ENCODE results near the gene CDK17.

CDK17 gene

GRCh38 chr12:96263449-96263902, 136.8 kb downstream of the CDK17 start:
- no peak for DNase-seq (ENCODE audit: low read depth)

- no peak for DNase-seq (ENCODE audit: low read depth)
These were observed 138.7 kb downstream of the CDK17 start for GRCh38 chr12:96261557-96261956.

GRCh38 chr12:96260644-96261043, 139.6 kb downstream of the CDK17 start:
- DNase-seq (ENCODE audit: low read depth), result no peak

DNA sequence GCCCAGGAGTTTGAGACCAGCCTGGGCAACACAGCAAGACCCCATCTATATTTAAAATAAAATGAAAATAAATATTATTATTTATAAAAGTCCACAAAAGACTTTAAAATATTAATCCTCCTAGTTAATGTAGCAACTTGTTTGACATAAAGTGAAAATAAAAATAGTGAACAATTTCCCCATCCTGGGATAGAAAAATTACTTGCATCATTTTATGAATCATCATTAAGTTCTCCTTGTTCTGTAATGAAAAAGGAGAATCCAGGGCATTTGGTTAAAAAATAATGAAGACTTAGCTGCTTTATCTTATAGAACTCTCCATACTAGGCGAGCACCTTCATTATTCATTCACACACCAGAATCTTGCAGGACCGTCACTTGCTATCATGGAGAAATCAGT, 140.0 kb downstream of the CDK17 start:
- no peak for DNase-seq (ENCODE audit: low read depth)

- DNase-seq (ENCODE audit: low read depth), result peak; percentile 74
These were observed 141.9 kb downstream of the CDK17 start for GRCh38 chr12:96258104-96258961.

DNA sequence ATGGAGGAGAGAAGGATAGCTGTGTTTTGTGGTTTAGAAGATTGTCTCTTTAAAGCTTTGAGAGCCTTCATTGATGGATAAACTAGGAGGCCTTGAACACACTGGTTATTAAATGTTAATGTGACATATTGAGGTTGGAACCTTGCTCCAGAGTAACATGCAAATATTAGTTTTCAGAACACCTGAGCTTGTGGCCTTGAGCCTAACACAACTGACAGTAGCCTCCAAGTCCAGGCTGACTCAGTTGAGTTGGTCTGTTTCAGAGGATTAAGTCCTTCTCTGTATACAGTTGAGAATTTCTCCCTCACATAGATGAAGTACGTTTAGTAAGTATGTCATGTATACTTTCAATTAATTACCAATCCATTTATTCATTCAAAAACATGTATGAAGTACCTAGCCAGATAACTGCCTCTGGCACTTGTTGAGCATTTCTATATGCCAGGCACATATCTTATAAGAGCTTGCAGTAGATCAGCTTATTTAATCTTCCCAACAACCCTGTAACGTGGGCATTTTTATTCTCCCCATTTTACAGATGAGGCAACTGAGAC, 142.6 kb downstream of the CDK17 start:
- no peak for DNase-seq (ENCODE audit: low read depth)

- DNase-seq (ENCODE audit: low read depth), result no peak
These were observed 143.4 kb downstream of the CDK17 start for GRCh38 chr12:96256672-96257361.

- no peak for DNase-seq (ENCODE audit: low read depth)
These were observed 145.2 kb downstream of the CDK17 start for GRCh38 chr12:96255077-96255476.

DNA sequence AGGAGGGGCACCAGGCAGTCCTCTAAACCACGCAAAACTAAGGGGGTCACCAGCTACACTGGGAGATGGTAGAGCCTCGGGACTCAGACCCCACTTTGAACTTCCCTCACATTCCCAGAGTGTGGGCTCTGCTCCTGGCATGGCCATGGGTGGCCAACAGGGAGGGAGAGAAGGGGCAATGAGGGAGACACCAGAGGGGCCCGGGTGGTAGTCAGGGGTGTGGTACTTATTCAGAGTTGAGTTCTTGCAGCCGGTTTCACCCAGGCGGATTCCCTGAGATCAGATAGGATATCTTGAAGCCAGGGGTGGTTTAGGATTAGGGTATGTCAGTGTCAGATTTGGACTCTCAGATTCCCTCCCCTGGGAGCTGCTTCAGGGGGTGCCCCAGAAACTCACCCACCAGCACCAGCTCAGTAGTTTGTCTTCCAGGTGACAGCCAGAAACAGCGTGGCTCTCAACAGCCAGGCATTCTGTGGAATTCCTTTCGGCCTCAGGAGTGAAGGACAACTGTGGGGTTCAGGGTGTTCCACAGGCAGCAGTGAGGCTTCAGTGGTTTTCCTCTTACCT, 150.0 kb downstream of the CDK17 start:
- DNase-seq (ENCODE audit: low read depth), result no peak

DNA sequence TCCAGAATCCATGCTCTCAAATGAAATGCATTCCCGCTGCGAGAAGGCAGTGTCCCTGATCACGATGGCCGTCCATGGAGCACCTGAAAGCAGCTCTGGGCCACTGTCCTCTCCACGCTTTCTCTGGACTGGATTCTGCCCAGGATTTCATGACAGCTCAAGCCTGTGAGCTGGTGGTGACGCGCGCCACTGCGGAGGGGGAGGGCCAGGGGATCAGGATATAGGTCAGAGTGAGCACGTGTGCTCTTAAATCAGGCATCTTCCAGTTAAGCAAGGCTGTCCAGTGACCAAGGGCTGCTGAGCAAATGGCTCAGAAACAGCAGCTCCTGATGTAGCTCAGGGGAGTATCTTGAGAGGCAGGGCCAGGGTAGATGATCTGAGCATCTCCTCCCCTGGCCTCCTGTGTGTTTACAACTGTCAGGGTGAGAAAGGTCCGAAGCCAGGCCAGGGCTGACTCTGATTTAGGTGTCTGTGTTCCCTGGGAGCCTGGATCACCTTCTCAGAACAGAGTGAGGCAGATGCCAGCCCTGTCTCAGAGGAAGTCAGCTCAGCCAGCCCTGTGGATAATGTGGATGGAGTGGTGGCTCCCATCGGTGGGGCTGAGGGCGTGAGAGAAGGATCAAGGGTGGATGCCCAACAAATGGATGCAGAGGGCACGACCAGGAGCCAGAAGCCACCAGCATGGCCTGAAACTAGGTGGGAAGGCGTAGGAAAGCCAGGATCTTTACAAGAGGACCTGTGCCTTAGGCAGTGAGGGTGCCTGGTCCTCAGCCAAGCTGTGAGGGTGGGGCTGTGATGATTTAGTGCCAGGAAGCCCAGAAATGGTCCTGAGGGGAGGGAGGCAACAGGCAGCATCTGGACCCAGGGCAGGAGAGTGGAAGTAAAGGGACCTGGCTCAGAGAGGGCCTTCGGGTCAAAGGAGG, 150.8 kb downstream of the CDK17 start:
- DNase-seq (ENCODE audit: low read depth), result no peak

- DNase-seq (ENCODE audit: low read depth), result no peak
These were observed 151.9 kb downstream of the CDK17 start for GRCh38 chr12:96248136-96248931.

GRCh38 chr12:96247563-96247962, 152.7 kb downstream of the CDK17 start:
- peak; percentile 68 for DNase-seq (ENCODE audit: low read depth)

- no peak for DNase-seq (ENCODE audit: low read depth)
These were observed 153.2 kb downstream of the CDK17 start for GRCh38 chr12:96246926-96247505.

- no peak for DNase-seq (ENCODE audit: low read depth)
These were observed 155.4 kb downstream of the CDK17 start for GRCh38 chr12:96244826-96245225.

DNA sequence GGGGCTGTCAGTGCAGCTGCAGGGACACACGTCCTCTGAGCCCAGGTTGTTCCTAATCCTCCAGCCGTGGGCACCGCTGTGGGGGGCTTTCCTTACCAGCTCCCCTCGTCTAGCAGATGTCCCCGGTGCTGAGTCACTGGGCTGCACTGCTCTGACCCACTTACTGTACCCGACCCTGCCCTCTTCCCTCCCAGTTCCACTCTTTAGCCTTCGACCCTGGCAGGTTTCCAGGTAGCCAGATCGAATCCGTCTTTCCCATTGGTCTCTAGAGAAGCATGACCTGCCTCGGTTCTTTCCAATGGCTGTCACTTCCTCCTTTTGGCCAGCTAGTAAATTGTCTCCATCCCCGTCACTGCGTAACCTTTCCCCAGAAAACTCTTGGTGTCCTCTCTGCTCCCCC, 157.6 kb downstream of the CDK17 start:
- no peak for DNase-seq (ENCODE audit: low read depth)

DNA sequence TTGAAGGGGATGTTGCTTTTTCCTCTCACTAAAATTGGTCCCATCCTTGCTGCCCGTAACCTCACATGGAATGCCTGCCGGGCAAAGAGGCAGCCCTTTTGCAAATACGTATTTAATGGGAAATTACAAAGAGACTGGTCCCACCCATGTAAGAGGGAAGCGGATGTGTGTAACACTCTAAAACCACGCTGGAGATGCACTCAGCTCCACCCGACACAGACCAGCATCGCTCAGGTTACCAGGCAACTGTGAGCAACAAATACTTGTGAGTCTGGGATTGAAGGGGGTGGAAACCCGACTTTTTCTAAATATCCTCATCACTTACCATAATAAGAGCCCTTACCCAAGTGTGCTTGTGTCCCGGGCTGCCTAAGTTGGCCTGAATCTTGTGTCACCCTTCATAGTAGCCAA, 158.4 kb downstream of the CDK17 start:
- DNase-seq (ENCODE audit: low read depth), result peak; percentile 91

DNA sequence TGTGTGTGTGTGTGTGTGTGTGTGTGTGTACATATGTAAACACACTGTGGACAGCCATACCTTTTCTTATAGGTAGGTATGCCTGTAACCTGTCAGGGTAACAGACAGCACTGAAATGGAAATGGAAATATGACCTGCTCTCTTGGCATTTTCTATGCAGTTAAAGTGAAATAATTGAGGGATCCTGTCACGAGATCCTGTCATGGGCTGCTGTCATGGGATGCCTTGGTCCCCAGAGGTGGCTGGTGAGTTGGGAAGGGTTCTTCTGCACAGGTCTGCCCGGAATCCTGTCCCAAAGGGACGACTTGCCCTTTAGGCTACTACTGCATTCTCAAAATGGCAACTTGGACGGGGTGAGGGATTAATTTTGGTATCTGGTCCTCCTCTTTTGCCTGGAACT, 158.8 kb downstream of the CDK17 start:
- no peak for DNase-seq (ENCODE audit: low read depth)

GRCh38 chr12:96240656-96241055, 159.6 kb downstream of the CDK17 start:
- DNase-seq (ENCODE audit: low read depth), result no peak

- DNase-seq (ENCODE audit: low read depth), result no peak
These were observed 160.3 kb downstream of the CDK17 start for GRCh38 chr12:96239711-96240635.
